Activated CD4-positive, alpha-beta T cell treated with anti-CD3 and anti-CD28 coated beads for 48 hours (primary cell): ENCODE results near the gene SLC27A1.
"Not testable (repeated sequence)": the region's sequence is repeated elsewhere in the genome, so short reads cannot be mapped to it uniquely, and the experiment has no call there.

Experiments
- DNase-seq: peaks from one replicate; pipeline ENCODE4 v3.0.0-alpha.2; 2020

SLC27A1 gene

GRCh38 chr19:17487284-17488121 is 17.2 kb downstream of the SLC27A1 start:
- no peak for DNase-seq

- peak; percentile 92 for DNase-seq
These were observed 18.5 kb downstream of the SLC27A1 start for GRCh38 chr19:17488593-17489391.

GRCh38 chr19:17489392-17490030 is 19.2 kb downstream of the SLC27A1 start:
- DNase-seq: no peak

- no peak for DNase-seq
These were observed 20.1 kb downstream of the SLC27A1 start for GRCh38 chr19:17490411-17490810.

GRCh38 chr19:17491287-17491686 is 21.0 kb downstream of the SLC27A1 start:
- no peak for DNase-seq

GRCh38 chr19:17495639-17496296 is 25.4 kb downstream of the SLC27A1 start:
- DNase-seq: no peak

GRCh38 chr19:17496337-17496997 is 26.1 kb downstream of the SLC27A1 start:
- peak; percentile 93 for DNase-seq

- no peak for DNase-seq
These were observed 26.9 kb downstream of the SLC27A1 start for GRCh38 chr19:17497149-17497798.

GRCh38 chr19:17499025-17499424 is 28.7 kb downstream of the SLC27A1 start:
- DNase-seq: not testable (repeated sequence)

- DNase-seq: no peak
These were observed 29.5 kb downstream of the SLC27A1 start for GRCh38 chr19:17499648-17500446.

- DNase-seq: no peak
These were observed 30.3 kb downstream of the SLC27A1 start for GRCh38 chr19:17500447-17501198.

GRCh38 chr19:17503240-17503639 is 32.9 kb downstream of the SLC27A1 start:
- no peak for DNase-seq

GRCh38 chr19:17504030-17504429 is 33.7 kb downstream of the SLC27A1 start:
- DNase-seq: no peak

GRCh38 chr19:17504456-17504855 is 34.1 kb downstream of the SLC27A1 start:
- DNase-seq: no peak

- no peak for DNase-seq
These were observed 34.9 kb downstream of the SLC27A1 start for GRCh38 chr19:17505223-17505622.

GRCh38 chr19:17506745-17507144 is 36.4 kb downstream of the SLC27A1 start:
- no peak for DNase-seq

- DNase-seq: not testable (repeated sequence)
These were observed 38.2 kb downstream of the SLC27A1 start for GRCh38 chr19:17508558-17508933.

GRCh38 chr19:17510220-17510993 is 40.1 kb downstream of the SLC27A1 start:
- no peak for DNase-seq
